Measurements from ENCODE around the gene GXYLT2.

The GXYLT2 gene

DNA sequence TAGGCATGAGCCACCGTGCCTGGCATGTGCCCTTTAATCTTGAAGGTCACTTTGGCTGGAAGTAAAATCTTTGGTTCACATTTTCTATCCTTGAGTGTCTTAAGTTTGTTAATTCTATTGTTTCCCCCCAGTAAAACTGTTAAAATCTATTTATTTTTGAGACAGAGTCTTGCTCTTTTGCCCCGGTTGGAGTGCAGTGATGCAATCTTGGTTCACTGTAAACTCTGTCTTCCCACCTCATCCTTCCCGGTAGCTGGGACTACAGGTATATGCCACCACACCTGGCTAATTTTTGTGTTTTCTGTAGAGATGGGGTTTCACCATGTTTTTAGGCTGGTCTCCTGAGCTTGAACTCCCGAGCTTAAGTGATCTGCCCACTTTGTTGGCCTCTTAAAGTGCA lies 116.5 kb downstream of the GXYLT2 start:
- H3K27me3 ChIP-seq (ENCODE audit: insufficient read depth, insufficient read length): no peaks in the 10 kb centered on the region
- no peak for DNase-seq (ENCODE audit: low read depth, low spot score)
- peaks cover 84% of the 10 kb centered on the region for H3K36me3 ChIP-seq (ENCODE audit: insufficient read depth, insufficient read length, low read length)
- H3K9me3 ChIP-seq (ENCODE audit: insufficient read depth, low read length): no peaks in the 10 kb centered on the region
- no peaks in the 10 kb centered on the region for H3K4me1 ChIP-seq (ENCODE audit: insufficient read depth, insufficient read length)
- TF ChIP-seq ZNF274 (IDR thresholded peaks at IDR 0.05; ENCODE audit: low read depth, low read length): no peak
- no peak overlapping the region for H3K4me3 ChIP-seq (ENCODE audit: insufficient read length, low read depth)
- H3K9ac ChIP-seq (ENCODE audit: insufficient read length, low read depth): no peak overlapping the region

DNA sequence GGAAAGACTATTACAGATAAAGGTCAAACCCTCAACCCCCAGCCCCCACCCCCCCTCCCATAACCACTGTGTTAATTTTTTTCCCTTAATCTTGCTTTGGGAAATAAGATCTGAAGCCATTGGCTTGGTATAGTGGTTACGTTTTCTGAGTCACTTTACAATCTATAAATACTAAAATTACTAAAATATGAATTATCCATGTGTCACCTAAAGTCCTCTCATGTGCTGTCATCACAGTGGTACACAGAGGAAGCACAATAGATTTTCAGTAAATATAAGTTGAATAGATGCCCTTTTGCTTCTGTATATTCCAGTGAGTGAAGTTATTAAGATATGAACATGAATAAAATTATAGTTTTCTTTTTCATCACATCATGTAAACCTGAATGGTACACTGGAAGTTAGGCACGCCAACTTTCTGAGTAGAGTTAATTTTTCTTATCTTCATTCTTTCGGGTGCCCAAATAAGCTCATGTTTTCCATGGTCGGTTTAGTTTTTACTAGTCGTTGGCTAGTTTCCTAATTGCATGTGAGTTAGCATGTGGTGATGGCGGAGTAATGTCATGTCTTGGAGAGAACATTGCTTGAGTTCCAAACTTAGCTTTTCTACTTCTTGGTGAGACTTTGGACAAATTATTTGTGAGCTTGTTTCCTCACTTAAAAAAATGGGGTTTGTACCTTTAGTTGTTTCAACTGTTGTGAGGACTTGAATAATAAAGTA lies 120.3 kb downstream of the GXYLT2 start:
- Histone ChIP-seq H3K9ac (ENCODE audit: insufficient read length, low read depth) (no peak overlapping the region), H3K36me3 (ENCODE audit: insufficient read depth, insufficient read length, low read length) (peaks cover 54% of the 10 kb centered on the region), H3K9me3 (ENCODE audit: insufficient read depth, low read length) (no peaks in the 10 kb centered on the region), H3K4me3 (ENCODE audit: insufficient read length, low read depth) (no peak overlapping the region), H3K4me1 (ENCODE audit: insufficient read depth, insufficient read length) (no peaks in the 10 kb centered on the region), H3K27me3 (ENCODE audit: insufficient read depth, insufficient read length) (no peaks in the 10 kb centered on the region)
- TF ChIP-seq ZNF274 (IDR thresholded peaks at IDR 0.05; ENCODE audit: low read depth, low read length) (no peak), YY1 (IDR thresholded peaks at IDR 0.05; ENCODE audit: insufficient read depth, insufficient read length) (no peak)
- no peak for DNase-seq (ENCODE audit: low read depth, low spot score)

GRCh38 chr3:73009008-73009407 lies 121.2 kb downstream of the GXYLT2 start:
- Histone ChIP-seq H3K27me3 (ENCODE audit: insufficient read depth, insufficient read length) (no peaks in the 10 kb centered on the region), H3K9ac (ENCODE audit: insufficient read length, low read depth) (no peak overlapping the region), H3K36me3 (ENCODE audit: insufficient read depth, insufficient read length, low read length) (peaks cover 46% of the 10 kb centered on the region), H3K9me3 (ENCODE audit: insufficient read depth, low read length) (no peaks in the 10 kb centered on the region), H3K4me3 (ENCODE audit: insufficient read length, low read depth) (no peak overlapping the region), H3K4me1 (ENCODE audit: insufficient read depth, insufficient read length) (no peaks in the 10 kb centered on the region)
- DNase-seq (ENCODE audit: low read depth, low spot score): no peak
- no peak for TF ChIP-seq YY1 (IDR thresholded peaks at IDR 0.05; ENCODE audit: insufficient read depth, insufficient read length)

GRCh38 chr3:73009750-73010149 lies 121.9 kb downstream of the GXYLT2 start:
- H3K27me3 ChIP-seq (ENCODE audit: insufficient read depth, insufficient read length): no peaks in the 10 kb centered on the region
- H3K4me3 ChIP-seq (ENCODE audit: insufficient read length, low read depth): no peak overlapping the region
- H3K9ac ChIP-seq (ENCODE audit: insufficient read length, low read depth): no peak overlapping the region
- peaks cover 44% of the 10 kb centered on the region for H3K36me3 ChIP-seq (ENCODE audit: insufficient read depth, insufficient read length, low read length)
- DNase-seq (ENCODE audit: low read depth, low spot score): no peak
- no peak for TF ChIP-seq YY1 (IDR thresholded peaks at IDR 0.05; ENCODE audit: insufficient read depth, insufficient read length)
- no peak for TF ChIP-seq SUZ12 (IDR thresholded peaks at IDR 0.05; ENCODE audit: extremely low read depth, insufficient read depth, insufficient read length)
- no peak for TF ChIP-seq ZNF274 (IDR thresholded peaks at IDR 0.05; ENCODE audit: low read depth, low read length)
- no peaks in the 10 kb centered on the region for H3K4me1 ChIP-seq (ENCODE audit: insufficient read depth, insufficient read length)
- H3K9me3 ChIP-seq (ENCODE audit: insufficient read depth, low read length): no peaks in the 10 kb centered on the region

GRCh38 chr3:73010158-73010557 lies 122.3 kb downstream of the GXYLT2 start:
- Histone ChIP-seq H3K9ac (ENCODE audit: insufficient read length, low read depth) (no peak overlapping the region), H3K4me3 (ENCODE audit: insufficient read length, low read depth) (no peak overlapping the region), H3K4me1 (ENCODE audit: insufficient read depth, insufficient read length) (no peaks in the 10 kb centered on the region), H3K36me3 (ENCODE audit: insufficient read depth, insufficient read length, low read length) (peaks cover 42% of the 10 kb centered on the region), H3K9me3 (ENCODE audit: insufficient read depth, low read length) (no peaks in the 10 kb centered on the region), H3K27me3 (ENCODE audit: insufficient read depth, insufficient read length) (no peaks in the 10 kb centered on the region)
- DNase-seq (ENCODE audit: low read depth, low spot score): no peak
- TF ChIP-seq YY1 (IDR thresholded peaks at IDR 0.05; ENCODE audit: insufficient read depth, insufficient read length): no peak
- TF ChIP-seq SUZ12 (IDR thresholded peaks at IDR 0.05; ENCODE audit: extremely low read depth, insufficient read depth, insufficient read length): no peak
- TF ChIP-seq ZNF274 (IDR thresholded peaks at IDR 0.05; ENCODE audit: low read depth, low read length): no peak

GRCh38 chr3:73018298-73018697 lies 130.5 kb downstream of the GXYLT2 start:
- Histone ChIP-seq H3K9ac (ENCODE audit: insufficient read length, low read depth) (no peak overlapping the region), H3K9me3 (ENCODE audit: insufficient read depth, low read length) (no peaks in the 10 kb centered on the region), H3K4me1 (ENCODE audit: insufficient read depth, insufficient read length) (no peaks in the 10 kb centered on the region), H3K4me3 (ENCODE audit: insufficient read length, low read depth) (no peak overlapping the region), H3K36me3 (ENCODE audit: insufficient read depth, insufficient read length, low read length) (peaks cover 34% of the 10 kb centered on the region), H3K27me3 (ENCODE audit: insufficient read depth, insufficient read length) (no peaks in the 10 kb centered on the region)
- DNase-seq (ENCODE audit: low read depth, low spot score): no peak
- TF ChIP-seq SUZ12 (IDR thresholded peaks at IDR 0.05; ENCODE audit: extremely low read depth, insufficient read depth, insufficient read length): no peak
- TF ChIP-seq YY1 (IDR thresholded peaks at IDR 0.05; ENCODE audit: insufficient read depth, insufficient read length): no peak
- no peak for TF ChIP-seq ZNF274 (IDR thresholded peaks at IDR 0.05; ENCODE audit: low read depth, low read length)

DNA sequence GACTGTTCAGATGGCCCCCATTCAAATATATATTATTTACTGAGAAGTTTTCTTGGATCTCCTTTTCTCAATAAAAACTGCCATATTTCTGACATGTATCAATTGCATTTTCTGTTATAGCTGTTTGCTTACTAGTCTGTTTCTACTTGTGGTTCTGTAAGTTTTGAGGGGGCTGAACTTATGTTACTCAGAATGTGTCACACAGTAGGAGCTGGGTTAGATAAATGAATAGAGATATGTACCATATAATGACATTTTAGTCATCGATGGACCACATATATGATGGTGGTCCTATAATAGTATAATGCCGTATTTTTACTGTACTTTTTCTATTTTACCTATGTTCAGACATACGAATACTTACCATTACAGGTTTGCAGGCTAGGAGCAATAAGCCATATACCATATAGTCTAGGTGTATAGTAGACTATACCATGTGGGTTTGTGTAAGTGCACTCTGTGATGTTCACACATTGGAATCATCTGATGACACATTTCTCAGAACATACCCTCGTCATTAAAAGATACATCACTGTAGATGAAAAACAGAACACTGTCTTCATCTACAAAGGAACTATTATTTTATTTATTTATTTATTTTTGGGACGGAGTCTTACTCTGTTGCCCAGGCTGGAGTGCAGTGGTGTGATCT lies 131.1 kb downstream of the GXYLT2 start:
- Histone ChIP-seq H3K27me3 (ENCODE audit: insufficient read depth, insufficient read length) (no peaks in the 10 kb centered on the region), H3K9me3 (ENCODE audit: insufficient read depth, low read length) (no peaks in the 10 kb centered on the region), H3K4me3 (ENCODE audit: insufficient read length, low read depth) (no peak overlapping the region), H3K9ac (ENCODE audit: insufficient read length, low read depth) (no peak overlapping the region), H3K4me1 (ENCODE audit: insufficient read depth, insufficient read length) (no peaks in the 10 kb centered on the region), H3K36me3 (ENCODE audit: insufficient read depth, insufficient read length, low read length) (peaks cover 34% of the 10 kb centered on the region)
- no peak for TF ChIP-seq ZNF274 (IDR thresholded peaks at IDR 0.05; ENCODE audit: low read depth, low read length)
- no peak for TF ChIP-seq YY1 (IDR thresholded peaks at IDR 0.05; ENCODE audit: insufficient read depth, insufficient read length)
- no peak for TF ChIP-seq SUZ12 (IDR thresholded peaks at IDR 0.05; ENCODE audit: extremely low read depth, insufficient read depth, insufficient read length)
- DNase-seq (ENCODE audit: low read depth, low spot score): no peak
